HCT116 (cell line): ENCODE measurements around the gene SYT15B.
A peak's percentile ranks its signal among the peaks of the same experiment; 100 is the strongest.
"Not testable (repeated sequence)": the region's sequence is repeated elsewhere in the genome, so short reads cannot be mapped to it uniquely, and the experiment has no call there.

ENCODE experiments used
- CEBPB ChIP-seq: IDR thresholded peaks from 2 replicates; pipeline ENCODE4 v1.6.1; 2012; ENCODE audit warnings: low read depth
- EZH2 ChIP-seq: fragments of 200-600 bp; sonication (generic); IDR thresholded peaks from 2 replicates; pipeline ENCODE4 v1.6.1; 2017; ENCODE audit warnings: antibody characterized with exemption, mixed run types
- EZH2phosphoT487 ChIP-seq: fragments of 200-600 bp; IDR thresholded peaks from 2 replicates; pipeline ENCODE4 v1.6.1; 2018; ENCODE audit warnings: antibody characterized with exemption, borderline replicate concordance
- POLR2A ChIP-seq: IDR thresholded peaks from 2 replicates; pipeline ENCODE4 v1.7.0; 2011; ENCODE audit warnings: borderline replicate concordance; ENCODE audit not compliant: insufficient read depth, insufficient read length; ENCODE audit errors: extremely low read depth
- SRF ChIP-seq: IDR thresholded peaks from 2 replicates; pipeline ENCODE4 v1.6.1; 2012; ENCODE audit warnings: low read depth
- TCF7L2 ChIP-seq: IDR thresholded peaks from 2 replicates; pipeline ENCODE4 v1.7.0; 2011; ENCODE audit warnings: borderline replicate concordance, inconsistent platforms; ENCODE audit not compliant: insufficient read depth, insufficient read length; ENCODE audit errors: extremely low read depth
- TF ChIP-seq, protein P1 (sequence below): IDR thresholded peaks from 2 replicates; pipeline ENCODE4 v1.6.1; 2012
- TF ChIP-seq, protein P2 (sequence below), 3 experiments: fragments of 200-600 bp in 1 of 3; sonication (generic) in 1 of 3; IDR thresholded peaks in 2 of 3; conservative IDR thresholded peaks in 1 of 3; 2 replicates each; pipeline ENCODE4 v1.5.1; 2012 to 2017; ENCODE audit warnings: low read depth in 2 of 3, low read length in 2 of 3, antibody characterized with exemption in 1 of 3, borderline replicate concordance in 1 of 3, control low read depth in 1 of 3, mild to moderate bottlenecking in 1 of 3, mixed read lengths in 1 of 3, mixed run types in 1 of 3, moderate library complexity in 1 of 3; ENCODE audit not compliant: insufficient read depth in 1 of 3
- TF ChIP-seq, protein P3 (sequence below): IDR thresholded peaks from 2 replicates; pipeline ENCODE4 v1.6.1; 2012

DNA sequence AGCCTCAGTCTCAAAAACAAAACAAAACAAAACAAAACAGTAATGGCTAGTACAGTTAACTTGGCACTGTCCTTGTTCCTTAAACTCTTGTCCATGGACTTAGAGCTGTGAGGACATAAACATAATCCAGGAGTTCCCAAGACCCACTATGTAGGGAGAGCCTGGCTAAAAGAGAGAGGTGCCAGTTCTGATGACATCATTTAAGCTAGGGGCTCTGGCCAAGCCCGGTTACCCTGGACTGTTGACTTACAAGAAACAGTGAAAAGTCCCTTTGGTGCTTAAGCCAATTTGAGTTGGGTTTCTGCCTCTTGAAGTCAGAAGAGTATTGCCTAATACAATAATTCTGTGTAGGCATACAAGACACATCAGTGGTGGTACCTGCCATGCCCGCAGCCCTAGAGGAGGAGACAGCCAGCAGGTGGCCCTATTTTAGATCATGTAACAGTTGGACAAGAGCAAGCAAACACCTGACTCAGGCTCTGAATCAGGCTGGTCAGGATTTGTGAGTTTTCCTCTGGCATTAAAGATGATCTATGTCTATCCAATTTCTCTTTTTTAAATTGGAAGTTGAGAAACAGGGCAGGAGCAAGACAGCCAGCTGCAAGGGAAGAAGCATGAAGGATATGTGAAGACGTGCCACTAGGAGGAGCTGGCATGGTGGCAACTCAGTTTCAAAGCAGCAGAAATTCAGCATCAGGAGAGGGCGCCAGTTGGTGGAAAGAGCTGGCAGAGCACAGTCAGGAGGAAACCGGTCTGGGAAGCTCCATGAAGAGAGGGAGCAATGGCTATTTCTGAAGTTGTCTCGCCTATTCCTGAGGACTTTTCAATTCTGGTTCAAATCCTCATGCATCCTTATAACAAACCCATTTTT lies 12.2 kb upstream of the SYT15B start:
- not testable (repeated sequence) for TF ChIP-seq POLR2A, EZH2phosphoT487, CEBPB, EZH2, TCF7L2, SRF
- TF ChIP-seq, protein P1, sequence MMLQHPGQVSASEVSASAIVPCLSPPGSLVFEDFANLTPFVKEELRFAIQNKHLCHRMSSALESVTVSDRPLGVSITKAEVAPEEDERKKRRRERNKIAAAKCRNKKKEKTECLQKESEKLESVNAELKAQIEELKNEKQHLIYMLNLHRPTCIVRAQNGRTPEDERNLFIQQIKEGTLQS: not testable (repeated sequence)
- TF ChIP-seq, protein P2, sequence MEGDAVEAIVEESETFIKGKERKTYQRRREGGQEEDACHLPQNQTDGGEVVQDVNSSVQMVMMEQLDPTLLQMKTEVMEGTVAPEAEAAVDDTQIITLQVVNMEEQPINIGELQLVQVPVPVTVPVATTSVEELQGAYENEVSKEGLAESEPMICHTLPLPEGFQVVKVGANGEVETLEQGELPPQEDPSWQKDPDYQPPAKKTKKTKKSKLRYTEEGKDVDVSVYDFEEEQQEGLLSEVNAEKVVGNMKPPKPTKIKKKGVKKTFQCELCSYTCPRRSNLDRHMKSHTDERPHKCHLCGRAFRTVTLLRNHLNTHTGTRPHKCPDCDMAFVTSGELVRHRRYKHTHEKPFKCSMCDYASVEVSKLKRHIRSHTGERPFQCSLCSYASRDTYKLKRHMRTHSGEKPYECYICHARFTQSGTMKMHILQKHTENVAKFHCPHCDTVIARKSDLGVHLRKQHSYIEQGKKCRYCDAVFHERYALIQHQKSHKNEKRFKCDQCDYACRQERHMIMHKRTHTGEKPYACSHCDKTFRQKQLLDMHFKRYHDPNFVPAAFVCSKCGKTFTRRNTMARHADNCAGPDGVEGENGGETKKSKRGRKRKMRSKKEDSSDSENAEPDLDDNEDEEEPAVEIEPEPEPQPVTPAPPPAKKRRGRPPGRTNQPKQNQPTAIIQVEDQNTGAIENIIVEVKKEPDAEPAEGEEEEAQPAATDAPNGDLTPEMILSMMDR (IDR thresholded peaks at IDR 0.05 in 2 of 3, conservative IDR thresholded peaks at IDR 0.05 in 1 of 3; ENCODE audit: borderline replicate concordance in 1 of 3, insufficient read depth in 1 of 3, low read depth in 2 of 3, low read length in 2 of 3): peak; percentile 54 to 96 (median 61)
- TF ChIP-seq, protein P3, sequence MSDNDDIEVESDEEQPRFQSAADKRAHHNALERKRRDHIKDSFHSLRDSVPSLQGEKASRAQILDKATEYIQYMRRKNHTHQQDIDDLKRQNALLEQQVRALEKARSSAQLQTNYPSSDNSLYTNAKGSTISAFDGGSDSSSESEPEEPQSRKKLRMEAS: not testable (repeated sequence)
